ENCODE data around the gene ZBTB8OS.

- TF ChIP-seq, protein P1, sequence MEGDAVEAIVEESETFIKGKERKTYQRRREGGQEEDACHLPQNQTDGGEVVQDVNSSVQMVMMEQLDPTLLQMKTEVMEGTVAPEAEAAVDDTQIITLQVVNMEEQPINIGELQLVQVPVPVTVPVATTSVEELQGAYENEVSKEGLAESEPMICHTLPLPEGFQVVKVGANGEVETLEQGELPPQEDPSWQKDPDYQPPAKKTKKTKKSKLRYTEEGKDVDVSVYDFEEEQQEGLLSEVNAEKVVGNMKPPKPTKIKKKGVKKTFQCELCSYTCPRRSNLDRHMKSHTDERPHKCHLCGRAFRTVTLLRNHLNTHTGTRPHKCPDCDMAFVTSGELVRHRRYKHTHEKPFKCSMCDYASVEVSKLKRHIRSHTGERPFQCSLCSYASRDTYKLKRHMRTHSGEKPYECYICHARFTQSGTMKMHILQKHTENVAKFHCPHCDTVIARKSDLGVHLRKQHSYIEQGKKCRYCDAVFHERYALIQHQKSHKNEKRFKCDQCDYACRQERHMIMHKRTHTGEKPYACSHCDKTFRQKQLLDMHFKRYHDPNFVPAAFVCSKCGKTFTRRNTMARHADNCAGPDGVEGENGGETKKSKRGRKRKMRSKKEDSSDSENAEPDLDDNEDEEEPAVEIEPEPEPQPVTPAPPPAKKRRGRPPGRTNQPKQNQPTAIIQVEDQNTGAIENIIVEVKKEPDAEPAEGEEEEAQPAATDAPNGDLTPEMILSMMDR (IDR thresholded peaks at IDR 0.05; ENCODE audit: low read depth, low read length, missing input control): no peak
- TF ChIP-seq, protein P2, sequence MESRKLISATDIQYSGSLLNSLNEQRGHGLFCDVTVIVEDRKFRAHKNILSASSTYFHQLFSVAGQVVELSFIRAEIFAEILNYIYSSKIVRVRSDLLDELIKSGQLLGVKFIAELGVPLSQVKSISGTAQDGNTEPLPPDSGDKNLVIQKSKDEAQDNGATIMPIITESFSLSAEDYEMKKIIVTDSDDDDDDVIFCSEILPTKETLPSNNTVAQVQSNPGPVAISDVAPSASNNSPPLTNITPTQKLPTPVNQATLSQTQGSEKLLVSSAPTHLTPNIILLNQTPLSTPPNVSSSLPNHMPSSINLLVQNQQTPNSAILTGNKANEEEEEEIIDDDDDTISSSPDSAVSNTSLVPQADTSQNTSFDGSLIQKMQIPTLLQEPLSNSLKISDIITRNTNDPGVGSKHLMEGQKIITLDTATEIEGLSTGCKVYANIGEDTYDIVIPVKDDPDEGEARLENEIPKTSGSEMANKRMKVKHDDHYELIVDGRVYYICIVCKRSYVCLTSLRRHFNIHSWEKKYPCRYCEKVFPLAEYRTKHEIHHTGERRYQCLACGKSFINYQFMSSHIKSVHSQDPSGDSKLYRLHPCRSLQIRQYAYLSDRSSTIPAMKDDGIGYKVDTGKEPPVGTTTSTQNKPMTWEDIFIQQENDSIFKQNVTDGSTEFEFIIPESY (IDR thresholded peaks at IDR 0.05): no peak
- TF ChIP-seq RAD21 (IDR thresholded peaks at IDR 0.05) (no peak), REST (IDR thresholded peaks at IDR 0.05) (no peak), JUND (IDR thresholded peaks at IDR 0.05) (no peak), MAX (IDR thresholded peaks at IDR 0.05) (no peak), TAF1 (conservative IDR thresholded peaks at IDR 0.05) (no peak), NR2F2 (IDR thresholded peaks at IDR 0.05) (no peak), SP1 (IDR thresholded peaks at IDR 0.05) (no peak), EGR1 (IDR thresholded peaks at IDR 0.05; ENCODE audit: low read depth in 2 of 2) (no peak), YY1 (IDR thresholded peaks at IDR 0.05) (no peak), RXRA (IDR thresholded peaks at IDR 0.05) (no peak)
Observed at GRCh38 chr1:32681509-32681908, 31.2 kb upstream of the ZBTB8OS start.
